Measurements from ENCODE around the gene ZG16. TPM values are rescaled to one million over a fixed set of nuclear protein-coding genes. Genes with fewer than 3 reads are reported as not detected.

Gene ZG16
- total RNA-seq, 1 donor from 2014 or later: not detected

- no peak for DNase-seq (ENCODE audit: low read depth)
Observed at GRCh38 chr16:29809031-29809747, 31.1 kb downstream of the ZG16 start.

GRCh38 chr16:29809850-29810698 is 32.0 kb downstream of the ZG16 start:
- no peak for DNase-seq (ENCODE audit: low read depth)

- DNase-seq (ENCODE audit: low read depth): no peak
Observed at GRCh38 chr16:29810699-29811169, 32.7 kb downstream of the ZG16 start.

GRCh38 chr16:29811170-29811895 is 33.3 kb downstream of the ZG16 start:
- DNase-seq (ENCODE audit: low read depth): peak; percentile 94

- no peak for DNase-seq (ENCODE audit: low read depth)
Observed at GRCh38 chr16:29811896-29812665, 34.0 kb downstream of the ZG16 start, which contains the start of gene PRRT2. Gene PRRT2, plus strand, starts transcription at chr16:29812193. Its CDS starts 862 bp downstream, at chr16:29813055.

GRCh38 chr16:29812754-29813643 is 34.9 kb downstream of the ZG16 start:
- DNase-seq (ENCODE audit: low read depth): no peak

- no peak for DNase-seq (ENCODE audit: low read depth)
Observed at GRCh38 chr16:29813644-29814562, 35.8 kb downstream of the ZG16 start.

GRCh38 chr16:29814592-29814991 is 36.5 kb downstream of the ZG16 start:
- no peak for DNase-seq (ENCODE audit: low read depth)

GRCh38 chr16:29815032-29815721 is 37.1 kb downstream of the ZG16 start:
- no peak for DNase-seq (ENCODE audit: low read depth)

GRCh38 chr16:29815793-29816693 is 38.0 kb downstream of the ZG16 start, which contains the start of gene PAGR1:
Gene PAGR1, plus strand, starts transcription at chr16:29816152. Its CDS starts 374 bp downstream, at chr16:29816526.
- peak; percentile 99 for DNase-seq (ENCODE audit: low read depth)

- DNase-seq (ENCODE audit: low read depth): no peak
Observed at GRCh38 chr16:29816694-29817441, 38.8 kb downstream of the ZG16 start.

GRCh38 chr16:29818082-29818481 is 40.0 kb downstream of the ZG16 start:
- DNase-seq (ENCODE audit: low read depth): no peak

GRCh38 chr16:29819506-29819905 is 41.5 kb downstream of the ZG16 start:
- no peak for DNase-seq (ENCODE audit: low read depth)

GRCh38 chr16:29820271-29820701 is 42.2 kb downstream of the ZG16 start, which contains the start of gene MVP:
Gene MVP, plus strand, starts transcription at chr16:29820462. Its CDS starts 10,088 bp downstream, at chr16:29830550.
- DNase-seq (ENCODE audit: low read depth): peak; percentile 47

- peak; percentile 58 for DNase-seq (ENCODE audit: low read depth)
Observed at GRCh38 chr16:29820730-29821642, 42.9 kb downstream of the ZG16 start.

Data from renal cortical epithelial cell (primary cell).